A549 (cell line): ENCODE results near the gene ZFHX3. TPM values are rescaled to one million over a fixed set of nuclear protein-coding genes. Genes with fewer than 3 reads are reported as not detected.

Experiments
- ATAC-seq, 2 experiments: fragments of 200-7000 bp in 1 of 2; fragments of >200 bp in 1 of 2; cut with Nextera tagmentation in 1 of 2; cut with Tn5 transposase in 1 of 2; 3 replicates each; pipeline versions ENCODE4 v1.8.0 to v1.9.1; 2018 to 2020; ENCODE audit warnings: mild to moderate bottlenecking in 1 of 2, moderate library complexity in 1 of 2
- CTCF ChIA-PET: fragments of 300-600 bp; sonication (Branson Sonifier 250); formaldehyde crosslinking; extraction: SDS; loops from one replicate; lab custom pipeline; 2021; ENCODE audit warnings: antibody characterized with exemption, inconsistent platforms; lab: Yijun Ruan, JAX
- POLR2A ChIA-PET: fragments of 350-600 bp; formaldehyde crosslinking; extraction: SDS; loops from one replicate; lab custom pipeline; 2021; ENCODE audit warnings: antibody characterized with exemption, inconsistent platforms; lab: Yijun Ruan, JAX
- DNase-seq, 2 experiments: peaks; one replicate each; pipeline versions ENCODE4 v3.0.0 to v3.0.0-alpha.2; 2011 to 2016; ENCODE audit warnings: low read depth in 1 of 2, low spot score in 1 of 2
- FAIRE-seq: peaks from 2 replicates; lab custom pipeline; 2011; peaks lifted over from hg19 to GRCh38; lab: Jason Lieb, UNC
- H3K27ac ChIP-seq, 2 experiments: fragments of >200 bp; sonication (Bioruptor Twin); formaldehyde crosslinking; 3 replicates each; pipeline ENCODE4 v1.5.1; 2016 to 2017
- H3K4me1 ChIP-seq: fragments of >200 bp; sonication (Bioruptor Twin); formaldehyde crosslinking; 3 replicates; pipeline ENCODE4 v1.6.1; 2016
- H3K4me2 ChIP-seq: fragments of >200 bp; sonication (Bioruptor Twin); formaldehyde crosslinking; 3 replicates; pipeline ENCODE4 v1.6.1; 2016
- H3K4me3 ChIP-seq: fragments of >200 bp; sonication (Bioruptor Twin); formaldehyde crosslinking; 3 replicates; pipeline ENCODE4 v1.5.1; 2016
- H3K9me3 ChIP-seq: fragments of >200 bp; sonication (Bioruptor Twin); formaldehyde crosslinking; 3 replicates; pipeline ENCODE4 v1.6.1; 2016
- BHLHE40 ChIP-seq: IDR thresholded peaks from 2 replicates; pipeline ENCODE4 v1.6.1; 2012; ENCODE audit warnings: low read depth, low read length, inconsistent platforms
- CBX2 ChIP-seq: fragments of 200-600 bp; sonication (generic); IDR thresholded peaks from 2 replicates; pipeline ENCODE4 v1.6.1; 2016; ENCODE audit warnings: low read depth, mild to moderate bottlenecking, borderline replicate concordance
- EHMT2 ChIP-seq: fragments of 200-600 bp; sonication (generic); IDR thresholded peaks from 2 replicates; pipeline ENCODE4 v1.6.1; 2016; ENCODE audit warnings: antibody characterized with exemption, low read depth, mild to moderate bottlenecking, moderate library complexity
- ELK1 ChIP-seq: fragments of 150-350 bp; IDR thresholded peaks from 2 replicates; pipeline ENCODE4 v1.6.1; 2014; ENCODE audit warnings: low read depth, mild to moderate bottlenecking, low read length
- EP300 ChIP-seq, 2 experiments: fragments of >200 bp; sonication (Bioruptor Twin); formaldehyde crosslinking; IDR thresholded peaks; 2 replicates in 1 of 2; 3 replicates in 1 of 2; pipeline ENCODE4 v1.6.1; 2016 to 2017
- ESRRA ChIP-seq: fragments of 150-350 bp; IDR thresholded peaks from 2 replicates; pipeline ENCODE4 v1.6.1; 2014; ENCODE audit warnings: mild to moderate bottlenecking, low read length, borderline replicate concordance
- FOSL2 ChIP-seq, 2 experiments: fragments of 450-650 bp in 1 of 2; fragments of >200 bp in 1 of 2; sonication (Bioruptor Twin) in 1 of 2; formaldehyde crosslinking; IDR thresholded peaks; 2 replicates each; pipeline versions ENCODE4 v1.5.0 to v1.6.1; 2016 to 2020; ENCODE audit warnings: mild to moderate bottlenecking in 1 of 2, moderate library complexity in 1 of 2
- GATA3 ChIP-seq: IDR thresholded peaks from 2 replicates; pipeline ENCODE4 v1.6.1; 2012; ENCODE audit warnings: borderline replicate concordance
- JUN ChIP-seq, 2 experiments: fragments of >200 bp; sonication (Bioruptor Twin); formaldehyde crosslinking; IDR thresholded peaks; 2 replicates in 1 of 2; 3 replicates in 1 of 2; pipeline ENCODE4 v1.6.1; 2016 to 2017
- JUNB ChIP-seq: fragments of >200 bp; sonication (Bioruptor Twin); formaldehyde crosslinking; IDR thresholded peaks from 2 replicates; pipeline ENCODE4 v1.6.1; 2016
- KDM5A ChIP-seq: fragments of 200-600 bp; sonication (generic); IDR thresholded peaks from 2 replicates; pipeline ENCODE4 v1.6.1; 2016; ENCODE audit warnings: antibody characterized with exemption, mild to moderate bottlenecking
- MAX ChIP-seq: IDR thresholded peaks from 2 replicates; pipeline ENCODE4 v1.6.1; 2012
- PHF8 ChIP-seq: fragments of 200-600 bp; sonication (generic); IDR thresholded peaks from 2 replicates; pipeline ENCODE4 v1.6.1; 2016; ENCODE audit warnings: low read depth, mild to moderate bottlenecking, antibody characterized with exemption, moderate library complexity, borderline replicate concordance
- POLR2A ChIP-seq: IDR thresholded peaks from 2 replicates; pipeline ENCODE4 v1.6.1; 2012; ENCODE audit warnings: mild to moderate bottlenecking, low read length
- POLR2AphosphoS2 ChIP-seq: conservative IDR thresholded peaks from 2 replicates; pipeline ENCODE4 v1.6.1; 2012; ENCODE audit warnings: low read length, improper control_type of control experiment, inconsistent platforms
- RAD21 ChIP-seq, 2 experiments: fragments of >200 bp in 1 of 2; sonication (Bioruptor Twin) in 1 of 2; formaldehyde crosslinking in 1 of 2; IDR thresholded peaks in 1 of 2; conservative IDR thresholded peaks in 1 of 2; 2 replicates in 1 of 2; 3 replicates in 1 of 2; pipeline ENCODE4 v1.6.1; 2012 to 2018; ENCODE audit warnings: inconsistent platforms in 1 of 2
- RARB ChIP-seq: fragments of 250-450 bp; sonication (Bioruptor Pico); IDR thresholded peaks from 2 replicates; pipeline ENCODE4 v1.8.0; 2021; ENCODE audit warnings: mild to moderate bottlenecking, moderate library complexity
- RNF2 ChIP-seq: fragments of 200-600 bp; sonication (generic); IDR thresholded peaks from 2 replicates; pipeline ENCODE4 v1.6.1; 2016; ENCODE audit warnings: low read depth, mild to moderate bottlenecking, antibody characterized with exemption, moderate library complexity, borderline replicate concordance
- SMC3 ChIP-seq: fragments of >200 bp; sonication (Bioruptor Twin); formaldehyde crosslinking; IDR thresholded peaks from 3 replicates; pipeline ENCODE4 v1.6.1; 2018; ENCODE audit warnings: inconsistent platforms
- TP53 ChIP-seq: fragments of 250-450 bp; sonication (Bioruptor Pico); IDR thresholded peaks from 2 replicates; pipeline ENCODE4 v1.5.0; 2021; ENCODE audit warnings: mild to moderate bottlenecking, moderate library complexity
- ZFP36 ChIP-seq: fragments of 450-650 bp; IDR thresholded peaks from 2 replicates; pipeline ENCODE4 v1.6.1; 2014; ENCODE audit warnings: borderline replicate concordance; ENCODE audit not compliant: partially characterized antibody
- ZNF302 ChIP-seq: fragments of 250-450 bp; sonication (Bioruptor Pico); IDR thresholded peaks from 2 replicates; pipeline ENCODE4 v1.9.0; 2021; ENCODE audit warnings: inconsistent platforms, mild to moderate bottlenecking, moderate library complexity
- WGBS: methylation state at CpG from one replicate; pipeline ENCODE4 v1.1.6; 2017; ENCODE audit errors: missing lambda C conversion rate; 5-methylcytosine and 5-hydroxymethylcytosine counted together
- polyA plus RNA-seq, 4 experiments: library from polyadenylated mRNA; depleted of rRNA in 3 of 4; stranded (reverse); fragments of >200 nt; fragmentation: RNase III in 1 of 4; extraction: RNeasy Plus Mini Kit Qiagen cat#74134 plus additional on column Dnase treatment in 1 of 4; gene quantifications; 2 replicates in 3 of 4; 3 replicates in 1 of 4; pipeline ENCODE4 v1.2.3, GENCODE V29; 2011 to 2017
- TF ChIP-seq, protein P1 (sequence below): fragments of 250-450 bp; sonication (Bioruptor Pico); IDR thresholded peaks from 2 replicates; pipeline ENCODE4 v1.5.0; 2020; ENCODE audit warnings: low read depth, mild to moderate bottlenecking, moderate library complexity
- TF ChIP-seq, protein P2 (sequence below): fragments of >200 bp; sonication (Bioruptor Twin); formaldehyde crosslinking; IDR thresholded peaks from 3 replicates; pipeline ENCODE4 v1.5.1; 2016

Gene ZFHX3
- polyA plus RNA-seq, 2 of the 4 experiments (the other 2 are of a cell fraction): 3.9 to 6.5 TPM

- no peak overlapping the region for H3K4me2 ChIP-seq
- no peak overlapping the region for H3K4me3 ChIP-seq
- no peak for FAIRE-seq
- POLR2A ChIA-PET: no interaction called here
- H3K4me1 ChIP-seq: no peaks in the 10 kb centered on the region
- no peak for TF ChIP-seq CBX2
- no peak for TF ChIP-seq RAD21 (conservative IDR thresholded peaks at IDR 0.05 in 1 of 2, IDR thresholded peaks at IDR 0.05 in 1 of 2)
- TF ChIP-seq, protein P1, sequence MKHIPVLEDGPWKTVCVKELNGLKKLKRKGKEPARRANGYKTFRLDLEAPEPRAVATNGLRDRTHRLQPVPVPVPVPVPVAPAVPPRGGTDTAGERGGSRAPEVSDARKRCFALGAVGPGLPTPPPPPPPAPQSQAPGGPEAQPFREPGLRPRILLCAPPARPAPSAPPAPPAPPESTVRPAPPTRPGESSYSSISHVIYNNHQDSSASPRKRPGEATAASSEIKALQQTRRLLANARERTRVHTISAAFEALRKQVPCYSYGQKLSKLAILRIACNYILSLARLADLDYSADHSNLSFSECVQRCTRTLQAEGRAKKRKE: no peak
- TF ChIP-seq, protein P2, sequence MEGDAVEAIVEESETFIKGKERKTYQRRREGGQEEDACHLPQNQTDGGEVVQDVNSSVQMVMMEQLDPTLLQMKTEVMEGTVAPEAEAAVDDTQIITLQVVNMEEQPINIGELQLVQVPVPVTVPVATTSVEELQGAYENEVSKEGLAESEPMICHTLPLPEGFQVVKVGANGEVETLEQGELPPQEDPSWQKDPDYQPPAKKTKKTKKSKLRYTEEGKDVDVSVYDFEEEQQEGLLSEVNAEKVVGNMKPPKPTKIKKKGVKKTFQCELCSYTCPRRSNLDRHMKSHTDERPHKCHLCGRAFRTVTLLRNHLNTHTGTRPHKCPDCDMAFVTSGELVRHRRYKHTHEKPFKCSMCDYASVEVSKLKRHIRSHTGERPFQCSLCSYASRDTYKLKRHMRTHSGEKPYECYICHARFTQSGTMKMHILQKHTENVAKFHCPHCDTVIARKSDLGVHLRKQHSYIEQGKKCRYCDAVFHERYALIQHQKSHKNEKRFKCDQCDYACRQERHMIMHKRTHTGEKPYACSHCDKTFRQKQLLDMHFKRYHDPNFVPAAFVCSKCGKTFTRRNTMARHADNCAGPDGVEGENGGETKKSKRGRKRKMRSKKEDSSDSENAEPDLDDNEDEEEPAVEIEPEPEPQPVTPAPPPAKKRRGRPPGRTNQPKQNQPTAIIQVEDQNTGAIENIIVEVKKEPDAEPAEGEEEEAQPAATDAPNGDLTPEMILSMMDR: no peak
- no peak for TF ChIP-seq SMC3
- TF ChIP-seq, all 56 proteins: peak for 0
- DNase-seq (no peak), ATAC-seq (no peak)
- 86% methylated on average over 9 of the region's 9 CpGs for WGBS
- Histone ChIP-seq H3K9me3 (no peaks in the 10 kb centered on the region), H3K27ac (no peak overlapping the region)
- CTCF ChIA-PET: interaction anchor here (0.7 to 1.8 kb wide), 5 partner anchors 11 to 147 kb away, joined by 3 to 7 read pairs (median 4); no protein-coding TSS in a partner anchor
Measured at GRCh38 chr16:72979974-72980373, 68.0 kb downstream of the ZFHX3 start.

GRCh38 chr16:72978212-72978611, 69.7 kb downstream of the ZFHX3 start:
- TF ChIP-seq ZNF302 (CRISPR knock-in tag) (no peak), ZFP36 (no peak), EP300 (IDR thresholded peaks at IDR 0.05) (no peak), RNF2 (no peak), MAX (no peak), ESRRA (no peak), KDM5A (no peak), RAD21 (conservative IDR thresholded peaks at IDR 0.05 in 1 of 2, IDR thresholded peaks at IDR 0.05 in 1 of 2) (no peak), POLR2A (no peak), PHF8 (no peak), JUN (IDR thresholded peaks at IDR 0.05) (no peak)
- TF ChIP-seq, protein P2: no peak
- CTCF ChIA-PET: no interaction called here

GRCh38 chr16:72977127-72977526, 70.8 kb downstream of the ZFHX3 start:
- 90% methylated on average over 7 of the region's 7 CpGs for WGBS
- ATAC-seq: no peak
- no peak overlapping the region for H3K4me3 ChIP-seq
- H3K9me3 ChIP-seq: no peaks in the 10 kb centered on the region
- ChIA-PET POLR2A (no interaction called here), CTCF (no interaction called here)
- DNase-seq: no peak
- H3K27ac ChIP-seq: no peak overlapping the region
- H3K4me1 ChIP-seq: no peaks in the 10 kb centered on the region
- no peak overlapping the region for H3K4me2 ChIP-seq
- FAIRE-seq: no peak
- TF ChIP-seq EHMT2 (no peak), POLR2AphosphoS2 (no peak), TP53 (CRISPR knock-in tag) (no peak), CBX2 (no peak), ZNF302 (CRISPR knock-in tag) (no peak), JUNB (no peak), GATA3 (no peak), RARB (CRISPR knock-in tag) (no peak), ELK1 (no peak), BHLHE40 (no peak), FOSL2 (IDR thresholded peaks at IDR 0.05) (no peak), FOSL2 (CRISPR knock-in tag; IDR thresholded peaks at IDR 0.05) (no peak)
- TF ChIP-seq, protein P1: no peak

More at GRCh38 chr16:72978212-72978611, 69.7 kb downstream of the ZFHX3 start:
- FAIRE-seq (no peak), ATAC-seq (no peak), DNase-seq (no peak)
- no peak overlapping the region for H3K4me3 ChIP-seq
- H3K27ac ChIP-seq: no peak overlapping the region; a peak in 1 of 6 replicates
- POLR2A ChIA-PET: no interaction called here
- no peak overlapping the region for H3K4me2 ChIP-seq
- 89% methylated on average over 7 of the region's 7 CpGs for WGBS
- no peaks in the 10 kb centered on the region for H3K9me3 ChIP-seq
- H3K4me1 ChIP-seq: no peaks in the 10 kb centered on the region
